GM19468 (cell line): ENCODE results near the gene OPCML.

Experiments used
- ATAC-seq: cut with Tn5 transposase; IDR thresholded peaks from one replicate; pipeline ENCODE4 v1.9.1; 2021; ENCODE audit warnings: mild to moderate bottlenecking, moderate library complexity, moderate number of reproducible peaks; ENCODE audit not compliant: unreplicated experiment; ENCODE audit errors: extremely low read depth

OPCML gene

DNA sequence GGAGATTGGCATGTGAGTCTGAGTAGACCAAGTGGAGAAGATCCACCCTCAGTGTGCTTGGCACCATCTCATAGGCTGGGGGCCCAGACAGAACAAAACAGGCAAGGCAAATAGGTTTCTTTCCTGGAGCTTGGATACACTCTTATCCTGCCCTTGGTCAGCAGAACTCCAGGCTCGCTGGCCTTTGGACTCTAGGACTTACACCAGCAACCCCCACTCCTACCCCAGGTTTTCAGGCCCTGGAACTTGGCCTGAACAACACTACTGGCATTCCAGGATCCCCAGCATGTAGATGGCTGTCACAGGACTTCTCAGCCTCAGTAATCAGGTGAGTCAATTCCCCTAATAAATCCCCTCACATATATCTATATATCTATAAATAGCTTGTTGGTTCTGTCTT, 637.7 kb downstream of the OPCML start:
- no peak for ATAC-seq

DNA sequence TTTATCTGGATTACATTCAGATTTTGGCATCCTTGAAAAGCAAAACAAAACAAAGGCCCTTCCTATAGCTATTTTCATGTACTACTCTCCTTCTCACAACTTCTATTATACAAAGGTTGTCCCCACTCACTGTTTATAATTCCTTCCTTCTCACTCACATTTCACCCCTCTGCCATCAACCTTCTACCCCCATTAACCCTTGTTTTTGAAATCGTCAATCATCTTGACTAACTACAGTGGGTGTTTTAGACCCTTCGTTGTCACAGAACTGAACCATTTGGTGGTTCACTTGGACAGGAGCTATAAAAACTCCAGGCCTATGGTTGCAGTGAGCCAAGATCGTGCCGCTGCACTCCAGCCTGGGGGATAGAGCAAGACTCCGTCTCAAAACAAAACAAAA, 639.4 kb downstream of the OPCML start:
- no peak for ATAC-seq

DNA sequence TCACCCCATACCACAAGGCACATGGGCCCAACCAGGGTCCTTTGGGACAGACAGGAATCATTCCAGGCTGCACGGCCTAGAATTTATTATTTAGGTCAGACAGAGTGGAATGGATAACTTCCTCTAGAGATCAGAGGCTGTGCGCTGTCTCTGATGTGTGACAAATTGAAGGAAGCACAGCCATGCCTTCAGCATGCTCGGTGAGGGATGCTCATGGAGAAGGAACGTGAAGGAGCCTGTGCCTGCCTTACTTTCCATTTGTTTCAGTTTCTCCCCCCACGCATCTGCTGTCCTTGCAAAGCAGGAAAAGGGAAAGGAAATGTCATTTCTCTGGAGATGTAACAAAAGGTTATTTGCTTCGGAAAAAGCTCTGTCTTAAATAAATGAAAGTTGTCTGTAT, 644.1 kb downstream of the OPCML start:
- no peak for ATAC-seq

DNA sequence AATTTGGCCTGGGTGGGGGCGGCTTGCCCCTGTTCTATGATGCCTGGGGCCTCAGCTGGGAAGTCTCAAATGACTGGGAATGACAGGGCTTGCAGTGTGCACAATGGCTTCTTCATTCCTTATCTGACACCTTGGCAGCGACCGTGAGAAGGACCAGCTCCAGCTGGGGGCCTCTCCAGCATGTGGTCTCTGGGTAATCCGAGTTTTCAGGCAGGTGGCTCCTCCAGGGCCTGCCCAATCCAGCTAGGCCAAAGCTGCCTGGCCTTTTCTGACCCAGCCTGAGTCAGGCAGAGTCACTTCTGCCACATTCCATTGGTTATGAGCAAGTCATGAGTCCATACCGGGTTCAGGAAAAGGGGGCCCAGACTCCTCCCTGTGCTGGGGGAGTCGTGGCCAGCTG, 646.0 kb downstream of the OPCML start:
- ATAC-seq: no peak

DNA sequence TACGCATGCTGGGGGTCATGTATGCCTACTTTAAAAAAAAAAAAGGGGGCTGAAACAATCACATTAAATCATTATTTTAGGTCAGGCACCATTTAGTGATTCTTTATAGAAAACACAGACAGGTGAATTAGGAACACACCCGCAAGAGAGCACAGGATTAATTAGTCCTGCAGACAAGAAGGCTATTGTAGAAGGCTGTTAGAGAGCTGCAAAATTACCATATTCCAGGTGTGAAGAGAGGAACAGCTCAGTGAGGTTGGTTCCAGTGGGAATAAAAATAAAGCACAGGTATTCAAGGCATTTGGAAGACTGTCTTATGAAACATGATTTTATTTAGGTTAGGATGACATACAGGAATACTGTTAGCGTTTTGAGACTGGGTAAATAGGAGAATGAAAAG, 649.1 kb downstream of the OPCML start:
- ATAC-seq: no peak

DNA sequence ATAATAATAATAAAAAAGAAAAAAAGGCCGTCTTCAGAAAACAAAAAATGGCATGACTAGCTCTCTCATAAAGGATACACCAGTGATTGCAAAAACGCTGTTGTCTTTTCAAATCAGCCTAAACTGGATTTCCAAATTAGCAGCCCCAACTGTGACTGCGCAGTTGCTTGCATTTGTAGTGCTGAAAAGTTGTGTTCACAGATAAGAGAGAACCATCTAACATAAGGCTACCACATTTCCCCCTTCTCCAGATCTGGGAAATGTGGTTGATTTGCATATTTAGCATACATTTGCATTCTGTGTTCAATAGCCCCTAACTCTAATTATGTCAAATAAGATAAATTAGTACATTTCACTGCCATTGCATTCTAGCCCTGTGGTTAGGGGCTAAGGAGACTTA, 650.7 kb downstream of the OPCML start:
- ATAC-seq: no peak

DNA sequence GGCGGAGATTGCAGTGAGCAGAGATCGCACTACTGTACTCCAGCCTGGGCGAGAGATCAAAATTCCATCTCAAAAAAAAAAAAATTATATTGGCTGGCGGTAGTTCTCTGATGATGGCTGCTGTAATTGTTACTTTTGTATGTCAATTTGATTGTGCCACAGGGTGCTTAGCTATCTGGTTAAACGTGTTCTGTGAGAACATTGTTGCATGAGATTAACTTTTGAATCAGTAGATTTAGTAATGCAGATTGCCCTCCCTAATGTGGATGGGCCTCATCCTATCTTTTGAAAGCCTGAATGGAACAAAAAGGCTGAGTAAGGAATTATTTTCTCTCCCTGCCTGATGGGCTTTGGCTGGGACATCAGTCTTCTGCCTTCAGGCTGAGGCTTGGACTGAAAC, 654.2 kb downstream of the OPCML start:
- no peak for ATAC-seq

DNA sequence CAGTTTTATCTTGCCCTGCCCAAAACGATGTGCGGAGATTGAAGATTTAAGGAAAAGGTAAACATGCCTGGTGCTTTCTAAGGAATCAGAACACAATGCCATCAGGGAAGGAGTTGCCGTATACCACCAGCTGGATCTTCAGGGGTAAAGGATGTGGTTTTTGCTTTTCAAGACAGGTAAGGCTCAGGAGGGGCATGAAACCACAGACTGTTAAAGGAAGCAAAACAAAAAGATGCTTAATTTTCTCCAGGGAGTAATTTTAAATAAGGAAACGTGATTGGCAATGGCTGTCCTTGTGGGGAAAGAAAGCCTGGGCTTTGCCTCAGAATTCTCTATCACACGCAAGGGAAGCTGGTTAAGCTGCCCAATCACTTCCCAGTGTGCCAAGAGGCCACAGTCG, 655.6 kb downstream of the OPCML start:
- no peak for ATAC-seq

DNA sequence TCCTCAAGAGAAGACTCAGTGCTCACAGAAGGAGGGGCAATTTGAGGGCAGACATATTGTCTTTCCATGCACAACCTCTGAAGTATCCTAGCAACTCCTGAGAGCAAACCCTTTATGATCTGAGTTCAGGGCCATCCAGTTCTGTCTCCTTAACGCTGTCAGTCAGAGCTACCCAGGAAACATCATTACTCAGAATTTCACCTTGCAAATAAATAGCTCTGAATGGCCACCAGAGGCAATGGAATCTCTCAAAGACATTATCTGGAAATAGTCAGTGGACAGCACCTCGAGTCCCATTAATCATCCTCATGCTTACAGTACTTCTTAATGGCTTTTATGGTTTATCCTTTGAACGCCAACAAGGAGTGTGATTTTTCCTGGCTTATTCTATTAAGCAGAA, 656.1 kb downstream of the OPCML start:
- no peak for ATAC-seq

DNA sequence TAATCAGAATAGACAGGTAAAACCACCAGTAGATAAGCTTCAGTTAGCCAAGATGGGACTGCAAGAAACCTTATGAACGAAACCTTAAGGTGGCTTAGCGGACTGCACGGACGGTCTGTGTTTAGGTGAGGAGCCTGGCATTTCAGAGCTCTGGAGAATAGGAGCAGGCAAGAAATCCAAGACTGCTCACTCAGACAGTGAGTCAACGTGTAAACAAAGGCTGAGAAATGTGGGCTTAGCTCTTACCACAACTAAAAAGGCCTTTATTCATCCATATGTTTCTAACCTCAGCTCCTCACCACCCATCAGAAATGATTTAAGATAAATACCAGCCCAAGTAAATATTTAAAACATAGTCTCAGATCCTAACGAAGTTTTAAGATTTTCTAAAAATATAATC, 657.7 kb downstream of the OPCML start:
- no peak for ATAC-seq

DNA sequence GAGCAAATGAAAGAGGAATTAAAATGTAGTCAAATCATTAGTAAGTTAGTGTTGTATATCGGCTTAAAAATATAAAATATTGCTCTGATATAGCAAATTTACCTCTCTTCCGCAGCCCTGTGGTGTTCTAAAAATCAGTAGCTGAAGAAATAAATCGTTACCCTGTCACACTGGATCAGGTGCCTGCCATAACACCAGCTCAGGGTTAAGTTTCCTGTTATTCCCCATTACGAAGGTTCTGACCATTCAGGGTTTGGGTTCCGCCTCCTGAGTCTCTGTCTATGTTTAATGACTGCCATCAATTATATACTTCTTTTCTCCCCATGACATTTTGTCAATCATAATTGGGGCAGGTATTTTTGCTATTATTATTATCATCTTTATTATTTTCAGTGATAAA, 658.5 kb downstream of the OPCML start:
- no peak for ATAC-seq

DNA sequence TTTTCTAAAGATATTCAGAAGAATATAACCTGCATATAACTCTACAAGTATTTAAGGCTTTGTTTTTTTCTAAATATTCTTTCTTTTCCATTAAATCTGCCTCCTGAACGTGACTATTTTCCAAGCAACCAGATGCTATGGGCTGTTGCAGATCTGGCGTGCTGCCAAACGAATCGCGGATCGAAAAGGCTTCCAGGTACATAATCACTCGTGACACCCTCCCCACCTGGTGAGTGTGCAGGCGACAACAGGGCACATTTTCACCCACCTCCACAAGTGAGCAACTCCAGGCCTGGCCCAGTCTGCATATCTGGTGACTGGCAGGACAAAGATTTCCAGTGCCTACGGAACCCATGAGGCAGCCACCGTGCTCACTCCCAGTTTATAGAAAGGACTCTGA, 660.1 kb downstream of the OPCML start:
- ATAC-seq: no peak

DNA sequence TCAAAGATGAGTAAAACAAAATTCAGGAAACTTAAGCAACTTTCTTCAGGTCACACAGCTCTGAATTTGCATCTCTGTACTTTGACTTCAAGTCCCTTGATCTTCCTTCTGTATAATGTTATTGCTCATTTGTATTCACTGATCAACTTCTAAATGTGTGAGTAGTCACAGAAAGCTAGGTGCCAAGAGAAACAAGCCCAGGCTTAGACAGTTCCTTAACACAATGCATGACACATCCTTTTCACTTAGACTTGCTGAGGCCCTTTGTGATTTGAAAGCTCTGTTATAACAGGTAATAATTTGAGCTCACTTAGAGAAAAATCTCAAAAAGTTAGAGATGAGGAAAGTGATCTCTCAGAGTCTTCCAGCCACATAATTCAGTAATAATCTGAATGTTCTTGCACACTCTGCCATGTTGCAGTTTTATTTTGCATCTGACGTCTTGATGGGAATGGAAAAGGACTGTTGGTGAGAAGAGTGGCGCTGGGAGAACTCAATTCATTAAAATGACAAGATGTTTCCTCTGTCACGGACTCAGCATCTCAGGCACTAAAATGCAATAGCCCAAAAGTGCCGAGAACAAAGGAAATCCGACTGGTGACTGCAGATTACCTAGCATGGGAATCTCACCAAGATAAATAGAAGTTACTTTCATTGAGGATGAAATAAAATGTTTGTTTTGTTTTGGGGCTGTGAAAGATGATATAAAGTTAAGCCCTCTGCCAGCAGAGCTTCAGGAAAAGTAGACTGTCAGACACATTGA, 665.3 kb downstream of the OPCML start:
- no peak for ATAC-seq

DNA sequence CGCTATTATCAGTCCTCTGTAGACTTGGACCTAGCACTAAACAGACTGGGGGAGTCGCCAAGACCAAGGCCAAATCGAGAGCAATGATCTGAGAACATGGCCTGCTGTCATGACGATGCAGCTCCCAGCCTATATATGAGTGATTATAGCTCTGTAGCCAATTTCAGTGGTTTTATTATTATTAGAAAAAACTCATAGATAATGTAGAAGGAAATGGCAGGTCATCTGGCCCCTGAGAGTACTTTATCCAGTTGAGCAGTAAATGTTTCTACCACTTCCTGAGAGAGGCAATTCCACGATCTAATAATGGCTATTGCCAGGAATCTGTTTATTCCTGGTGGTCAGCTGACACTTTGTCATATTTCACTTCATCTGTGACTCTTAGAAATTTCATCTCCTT, 666.7 kb downstream of the OPCML start:
- no peak for ATAC-seq

DNA sequence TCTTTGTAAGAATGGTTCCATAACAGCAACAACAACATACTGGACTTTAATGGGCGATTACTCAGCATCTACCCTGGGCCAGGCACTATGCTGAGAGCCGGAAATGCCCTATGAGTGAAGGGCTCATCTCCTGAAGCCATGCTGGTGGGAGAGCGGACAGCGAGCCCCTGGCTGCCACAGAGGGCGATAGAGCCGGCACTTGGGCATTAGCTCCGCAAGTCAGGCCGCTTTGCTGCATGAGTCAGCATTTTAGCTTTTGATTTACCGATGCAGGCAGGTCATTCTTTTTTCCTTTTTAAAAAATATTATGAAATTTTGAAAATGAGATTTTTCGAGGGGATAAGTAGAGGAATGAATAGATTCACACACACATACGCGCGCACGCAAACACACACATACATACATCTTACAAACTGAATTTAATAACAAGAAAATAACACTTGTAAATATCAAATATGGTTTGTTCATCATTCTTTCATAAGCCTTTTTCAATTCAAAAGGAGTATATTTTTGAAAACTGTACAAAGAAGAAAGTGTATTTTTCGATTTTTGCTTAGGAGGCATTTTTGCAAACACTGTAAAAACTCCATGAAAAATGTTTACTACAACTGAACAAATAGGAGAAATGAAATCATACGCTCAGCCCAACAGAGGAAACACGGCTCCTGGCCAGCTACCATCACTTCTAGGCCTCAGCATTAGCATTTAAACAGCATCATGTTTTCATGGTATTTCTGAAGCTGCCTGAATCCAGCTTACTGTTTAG, 667.3 kb downstream of the OPCML start:
- no peak for ATAC-seq

DNA sequence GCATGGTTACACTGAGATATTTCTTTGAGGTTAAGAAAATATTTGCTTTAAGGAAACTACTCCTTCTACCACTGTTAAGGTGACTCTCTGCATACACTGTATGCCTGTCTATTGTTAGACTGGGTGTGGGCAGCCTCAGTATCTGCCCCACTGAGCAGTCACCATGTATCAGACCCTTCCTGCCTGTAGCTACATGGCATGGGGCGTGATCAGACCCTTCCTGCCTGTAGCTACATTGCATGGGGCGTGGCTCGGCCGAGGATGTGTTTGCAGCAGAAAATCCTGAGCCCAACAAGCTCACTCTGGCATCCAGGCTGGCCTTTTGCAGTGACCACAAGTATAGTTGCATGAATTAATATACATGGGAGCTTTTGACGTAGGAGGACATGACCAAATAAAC, 669.4 kb downstream of the OPCML start:
- ATAC-seq: no peak

DNA sequence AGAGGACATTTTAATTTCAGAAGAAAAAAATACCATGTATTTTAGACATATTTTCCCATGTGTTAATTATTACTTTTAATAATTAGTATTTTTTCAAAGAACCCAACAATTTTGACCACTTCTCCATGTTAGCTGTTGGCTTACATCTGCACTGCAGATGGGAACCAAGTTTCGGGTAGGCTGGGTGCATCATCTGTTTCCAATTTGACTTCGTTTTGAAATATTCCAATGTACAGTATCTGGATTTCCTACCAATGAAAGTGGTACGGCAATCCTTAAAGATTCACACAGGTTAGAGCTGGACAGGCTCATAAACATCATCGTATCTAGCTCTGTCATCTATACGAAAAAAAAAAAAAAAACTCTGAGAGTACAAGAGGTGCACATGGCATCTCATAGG, 670.2 kb downstream of the OPCML start:
- no peak for ATAC-seq

DNA sequence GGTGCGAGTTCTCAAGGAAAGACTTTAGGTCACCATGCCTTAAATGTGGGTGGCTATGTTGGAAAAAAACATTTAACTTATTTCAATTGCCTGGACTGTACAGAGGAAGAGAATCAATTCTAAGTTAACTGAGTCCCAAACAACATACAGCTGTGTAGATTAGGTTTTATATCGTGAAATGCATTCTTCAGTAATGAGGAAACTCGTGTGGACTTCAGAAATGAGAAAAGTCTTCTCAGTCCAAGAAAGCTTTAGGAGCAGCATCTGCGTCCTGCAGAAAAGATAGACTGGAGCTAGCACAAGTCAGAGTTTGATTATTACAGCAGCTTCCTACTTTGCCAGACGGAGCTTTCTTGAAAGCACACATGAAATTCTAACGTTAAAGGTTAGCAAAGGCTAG, 673.0 kb downstream of the OPCML start:
- ATAC-seq: no peak

DNA sequence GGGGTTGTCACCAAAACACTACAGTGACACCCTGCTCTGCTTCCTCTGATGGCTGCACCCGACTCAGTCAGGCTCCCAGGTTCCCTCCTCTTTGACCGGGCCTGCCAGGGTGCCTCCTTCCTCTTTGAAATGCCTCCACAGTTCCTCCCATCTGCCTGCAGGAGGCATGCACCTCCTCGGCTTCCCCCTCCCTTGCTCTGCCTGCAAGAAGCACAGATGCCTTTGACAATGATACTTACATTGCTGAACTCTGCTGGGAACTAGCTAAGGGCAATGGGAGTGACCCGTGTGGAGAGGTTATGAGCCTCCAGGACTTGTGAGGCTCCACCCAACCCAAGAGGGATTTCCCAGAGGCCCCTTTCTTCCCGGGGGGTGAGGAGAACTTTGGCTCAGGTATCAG, 674.1 kb downstream of the OPCML start:
- ATAC-seq: no peak

DNA sequence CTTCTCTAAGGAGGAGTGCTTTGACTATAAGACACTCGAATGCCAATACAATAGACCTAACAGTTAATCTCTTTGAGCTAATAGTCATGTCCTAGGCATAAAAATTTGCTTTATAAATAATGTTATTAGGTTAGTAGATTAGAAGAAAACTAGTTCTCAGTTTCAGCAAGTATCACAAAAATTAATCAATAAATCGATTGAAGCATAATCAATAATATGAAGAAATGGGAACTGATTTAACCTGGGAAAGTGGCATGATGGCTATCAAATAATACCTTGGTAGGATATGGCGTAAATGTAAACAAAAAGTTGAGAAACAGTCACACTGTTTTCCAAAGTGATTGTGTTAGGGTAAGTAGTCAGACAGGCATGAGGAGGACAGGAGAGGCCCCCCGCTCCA, 676.3 kb downstream of the OPCML start:
- no peak for ATAC-seq

DNA sequence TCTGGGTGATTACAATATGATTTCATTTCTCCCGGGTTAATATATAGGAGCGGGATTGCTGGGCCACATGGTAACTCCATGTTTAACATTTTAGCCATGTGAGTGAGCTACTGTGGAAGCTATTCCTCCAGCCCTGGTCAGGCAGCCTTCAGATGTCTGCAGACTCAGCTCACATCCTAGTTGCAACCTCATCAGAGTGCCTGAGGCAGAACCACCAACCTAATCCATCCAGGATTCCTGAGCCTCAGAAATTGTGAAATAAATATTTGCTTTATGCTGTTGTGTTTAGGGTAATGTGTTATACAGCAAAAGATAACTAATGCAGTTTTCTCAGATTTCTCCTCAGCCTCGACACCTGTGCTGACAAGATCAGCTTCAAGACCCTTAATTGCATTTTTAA, 676.8 kb downstream of the OPCML start:
- no peak for ATAC-seq

DNA sequence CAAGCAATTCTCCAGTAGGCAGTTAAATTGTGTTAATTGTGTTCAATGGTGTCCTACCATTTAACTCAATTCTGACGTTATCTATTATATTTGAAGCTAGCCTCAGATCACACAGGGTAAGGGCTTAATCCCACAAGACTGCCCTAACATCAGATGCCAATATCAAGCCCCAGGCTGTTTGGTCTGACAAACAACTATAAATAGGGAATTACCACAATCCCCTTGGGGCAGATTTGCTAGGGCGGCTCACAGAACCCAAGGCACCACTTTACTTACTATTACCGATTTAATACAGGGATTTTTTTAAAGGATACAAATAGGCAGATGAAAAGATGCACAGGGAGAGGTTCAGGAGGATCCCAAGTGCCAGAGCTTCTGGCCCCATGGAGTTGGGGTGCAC, 678.4 kb downstream of the OPCML start:
- no peak for ATAC-seq
